Vagina (tissue), 2 donors: ENCODE data around the gene RPL18A.

Source experiments
- CTCF ChIP-seq, 3 experiments: fragments of 450-650 bp in 2 of 3; fragments of 200-600 bp in 1 of 3; sonication (generic) in 1 of 3; IDR thresholded peaks; one replicate each; pipeline ENCODE4 v1.5.1; 2017 to 2019; ENCODE audit warnings: antibody characterized with exemption in 3 of 3, mild to moderate bottlenecking in 2 of 3, moderate library complexity in 2 of 3
- POLR2AphosphoS5 ChIP-seq, 2 donors: sonication (generic); formaldehyde crosslinking; IDR thresholded peaks; one replicate each; pipeline ENCODE4 v1.9.0; 2017; ENCODE audit warnings: antibody characterized with exemption in 2 of 2, mild to moderate bottlenecking in 2 of 2, low read depth in 1 of 2; ENCODE audit not compliant: insufficient read depth in 1 of 2

GRCh38 chr19:17840019-17840418 lies 19.7 kb upstream of the RPL18A start:
- TF ChIP-seq POLR2AphosphoS5 (IDR thresholded peaks at IDR 0.05; ENCODE audit: insufficient read depth in 1 of 2, low read depth in 1 of 2) (no peak), CTCF (IDR thresholded peaks at IDR 0.05) (no peak)
